PC-3 (cell line): ENCODE data around the gene CKS1B. TPM values are rescaled to one million over a fixed set of nuclear protein-coding genes. Genes with fewer than 3 reads are reported as not detected.

ENCODE experiments used
- ATAC-seq: fragments of 200-7000 bp; cut with Tn5 transposase; 2 replicates; pipeline ENCODE4 v1.9.1; 2020; ENCODE audit warnings: mild to moderate bottlenecking, moderate library complexity
- BruUV-seq: library from RNA; stranded (reverse); fragments of 400-500 nt; replicated peaks from 2 replicates; lab custom pipeline; 2021; lab: Mats Ljungman, UMichigan
- CTCF ChIA-PET: fragments of 300-600 bp; sonication (Branson Sonifier 250); formaldehyde crosslinking; loops from one replicate; lab custom pipeline; 2022; ENCODE audit warnings: antibody characterized with exemption; lab: Charles Lee
- POLR2A ChIA-PET: fragments of 300-600 bp; sonication (Branson Sonifier 250); formaldehyde crosslinking; loops from one replicate; lab custom pipeline; 2022; ENCODE audit warnings: antibody characterized with exemption; ENCODE audit not compliant: unreplicated experiment; lab: Charles Lee
- DNase-seq: peaks from one replicate; pipeline ENCODE4 v3.0.0-alpha.2; 2015
- H2AFZ ChIP-seq: fragments of 300-600 bp; sonication (generic); 2 replicates; pipeline ENCODE4 v1.6.0; 2016; ENCODE audit warnings: antibody characterized with exemption, low read length
- H3F3A ChIP-seq: fragments of 300-600 bp; sonication (generic); one replicate; pipeline ENCODE4 v1.6.0; 2017; ENCODE audit warnings: antibody characterized with exemption, low read length, control low read depth, mild to moderate bottlenecking; ENCODE audit not compliant: unreplicated experiment
- H3K27ac ChIP-seq: fragments of 300-600 bp; sonication (generic); 2 replicates; pipeline ENCODE4 v1.5.1; 2016; ENCODE audit warnings: mild to moderate bottlenecking, low read length
- H3K27me3 ChIP-seq: fragments of 300-600 bp; sonication (generic); 2 replicates; pipeline ENCODE4 v1.6.1; 2016; ENCODE audit warnings: low read length, mixed read lengths
- H3K36me3 ChIP-seq: fragments of 300-600 bp; sonication (generic); 2 replicates; pipeline ENCODE4 v1.6.1; 2016; ENCODE audit warnings: low read depth, mixed run types, low read length, mixed read lengths
- H3K4me1 ChIP-seq: fragments of 300-600 bp; sonication (generic); 2 replicates; pipeline ENCODE4 v1.5.1; 2016; ENCODE audit warnings: low read length; ENCODE audit not compliant: insufficient read depth
- H3K4me2 ChIP-seq: fragments of 300-600 bp; sonication (generic); 2 replicates; pipeline ENCODE4 v1.6.0; 2016; ENCODE audit warnings: low read length
- H3K4me3 ChIP-seq: fragments of 300-600 bp; sonication (generic); 2 replicates; pipeline ENCODE4 v1.5.1; 2016; ENCODE audit warnings: mild to moderate bottlenecking, low read length, mixed read lengths
- H3K79me2 ChIP-seq: fragments of 300-600 bp; sonication (generic); 2 replicates; pipeline ENCODE4 v1.6.1; 2017; ENCODE audit warnings: low read length, mixed read lengths
- H3K9ac ChIP-seq: fragments of 300-600 bp; sonication (generic); 2 replicates; pipeline ENCODE4 v1.6.0; 2016; ENCODE audit warnings: mild to moderate bottlenecking, low read length
- H3K9me2 ChIP-seq: fragments of 300-600 bp; sonication (generic); replicated peaks from 2 replicates; pipeline ENCODE4 v1.6.1; 2016; ENCODE audit warnings: mixed run types, low read length, mixed read lengths
- H3K9me3 ChIP-seq: fragments of 300-600 bp; sonication (generic); 2 replicates; pipeline ENCODE4 v1.6.1; 2016; ENCODE audit warnings: low read length, mixed read lengths
- H4K20me1 ChIP-seq: fragments of 300-600 bp; sonication (generic); 2 replicates; pipeline ENCODE4 v1.6.1; 2016; ENCODE audit warnings: low read length, mixed read lengths
- CTCF ChIP-seq: fragments of 300-600 bp; sonication (generic); conservative IDR thresholded peaks from 2 replicates; pipeline ENCODE4 v1.5.1; 2017; ENCODE audit warnings: antibody characterized with exemption, low read depth, mild to moderate bottlenecking, low read length
- EZH2 ChIP-seq: fragments of 300-600 bp; sonication (generic); IDR thresholded peaks from one replicate; pipeline ENCODE4 v1.6.1; 2017; ENCODE audit warnings: antibody characterized with exemption, mild to moderate bottlenecking, low read length; ENCODE audit not compliant: unreplicated experiment
- EZH2phosphoT487 ChIP-seq: fragments of 300-600 bp; sonication (generic); IDR thresholded peaks from 2 replicates; pipeline ENCODE4 v1.6.1; 2018; ENCODE audit warnings: mild to moderate bottlenecking, antibody characterized with exemption, low read length, borderline replicate concordance
- intact Hi-C: fragments of 100-400 bp; cut with micrococcal nuclease; formaldehyde crosslinking; loops from 2 replicates; pipeline ENCODE4 v1.9.0; 2023
- total RNA-seq: library from RNA; depleted of rRNA; stranded (reverse); fragments of >200 nt; gene quantifications from 2 replicates; pipeline ENCODE4 v1.2.3, GENCODE V29; 2014

CKS1B gene
- total RNA-seq, 1 experiment from 2014 or later: 390 TPM

- TF ChIP-seq EZH2phosphoT487 (no peak), CTCF (no peak), EZH2 (no peak)
- BruUV-seq: TSS peak; percentile 48
- H3K27me3 ChIP-seq: no peaks in the 10 kb centered on the region
- H3K79me2 ChIP-seq: peaks cover 42% of the 10 kb centered on the region
- H4K20me1 ChIP-seq: no peaks in the 10 kb centered on the region
- H3K9ac ChIP-seq: peak overlapping the region; percentile 96
- peak overlapping the region; percentile 88 for H3K4me2 ChIP-seq
- ATAC-seq (no peak), DNase-seq (no peak)
- CTCF ChIA-PET: interaction anchor here (1.0 to 1.7 kb wide), 4 partner anchors 33 to 44 kb away, joined by 3 to 8 read pairs (median 6); partner anchors contain the start of genes LENEP and ZBTB7B
- H3K36me3 ChIP-seq: peaks cover 29% of the 10 kb centered on the region; the same call in 1 of the 2 replicates
- intact Hi-C loops: loop anchor here (1.0 to 2.0 kb wide), 3 partner anchors 13 to 56 kb away; no protein-coding TSS in a partner anchor
- no peaks in the 10 kb centered on the region for H3F3A ChIP-seq
- peaks cover 25% of the 10 kb centered on the region for H3K4me1 ChIP-seq
- peak overlapping the region; percentile 77; the same call in 1 of the 2 replicates for H2AFZ ChIP-seq
- peak overlapping the region; percentile 83; the same call in 1 of the 2 replicates for H3K27ac ChIP-seq
- no peaks in the 10 kb centered on the region for H3K9me3 ChIP-seq
- H3K4me3 ChIP-seq: peak overlapping the region; percentile 71
- POLR2A ChIA-PET: interaction anchor here (1.0 kb wide), 2 partner anchors 12 to 13 kb away, joined by 4 read pairs; no protein-coding TSS in a partner anchor
- H3K9me2 ChIP-seq: no peaks in the 10 kb centered on the region
These were observed 13.9 kb upstream of the CKS1B start for GRCh38 chr1:154960446-154961136.

GRCh38 chr1:154961207-154962155 lies 13.0 kb upstream of the CKS1B start, which contains the start of gene PYGO2:
PYGO2 (minus strand) TSS chr1:154961782; CDS start chr1:154961576, 206 bp downstream.
- intact Hi-C loops: loop anchor here (1.0 to 2.0 kb wide), 3 partner anchors 12 to 55 kb away; no protein-coding TSS in a partner anchor
- peaks cover 42% of the 10 kb centered on the region for H3K79me2 ChIP-seq
- H3K9me2 ChIP-seq: no peaks in the 10 kb centered on the region
- no peaks in the 10 kb centered on the region for H3F3A ChIP-seq
- peak; percentile 78 for TF ChIP-seq CTCF
- no peak for TF ChIP-seq EZH2
- no peak for TF ChIP-seq EZH2phosphoT487
- CTCF ChIA-PET: interaction anchor here (0.6 to 1.7 kb wide), 5 partner anchors 32 to 313 kb away, joined by 3 to 8 read pairs (median 5); partner anchors contain the start of genes LENEP and ZBTB7B
- peak within 1 kb of the TSS; percentile 71 for H3K4me3 ChIP-seq
- peak within 1 kb of the TSS; percentile 83 for H3K27ac ChIP-seq
- peak; percentile 80 for DNase-seq
- H3K4me1 ChIP-seq: peaks cover 21% of the 10 kb centered on the region
- H4K20me1 ChIP-seq: no peaks in the 10 kb centered on the region
- no peaks in the 10 kb centered on the region for H3K9me3 ChIP-seq
- peak; percentile 82 for ATAC-seq
- H3K36me3 ChIP-seq: peaks cover 37% of the 10 kb centered on the region
- no peaks in the 10 kb centered on the region for H3K27me3 ChIP-seq
- peak within 1 kb of the TSS; percentile 77 for H2AFZ ChIP-seq
- peak within 1 kb of the TSS; percentile 96 for H3K9ac ChIP-seq
- POLR2A ChIA-PET: interaction anchor here (0.5 to 1.0 kb wide), 3 partner anchors 11 to 19 kb away, joined by 4 to 5 read pairs (median 4); no protein-coding TSS in a partner anchor
- peak within 1 kb of the TSS; percentile 88 for H3K4me2 ChIP-seq
- BruUV-seq: no TSS peak
